Measurements from ENCODE around the gene KRT24.
A peak's percentile ranks its signal among the peaks of the same experiment; 100 is the strongest.
"Not testable (repeated sequence)": the region's sequence is repeated elsewhere in the genome, so short reads cannot be mapped to it uniquely, and the experiment has no call there.

KRT24 gene

DNA sequence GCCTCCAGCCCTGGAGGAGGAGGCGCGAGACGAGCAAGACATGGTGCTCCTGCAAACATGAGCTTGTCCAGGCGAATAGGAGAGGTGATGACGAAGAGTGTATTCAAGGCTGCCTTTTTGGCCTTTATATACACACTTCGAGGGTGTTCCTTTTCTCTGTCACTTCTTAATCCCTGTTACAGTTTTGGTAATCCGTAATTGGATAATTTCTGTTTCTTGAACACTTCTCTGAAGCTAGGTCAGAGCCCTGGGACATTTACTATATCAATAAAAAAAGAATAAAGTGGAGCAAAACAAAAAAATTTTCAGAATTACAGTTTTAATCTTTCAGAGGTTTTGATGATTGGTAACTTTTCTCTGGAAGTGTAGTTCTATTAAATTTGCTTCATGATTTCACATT lies at the start of gene KRT24:
KRT24 (minus strand) TSS at position 101 of the 400 bp plus-strand sequence; CDS start at position 42, 59 bp downstream.
- DNase-seq (ENCODE audit: low spot score) = no peak

- DNase-seq (ENCODE audit: low spot score) = no peak
Observed at GRCh38 chr17:40751065-40751464, 47.5 kb upstream of the KRT24 start.

DNA sequence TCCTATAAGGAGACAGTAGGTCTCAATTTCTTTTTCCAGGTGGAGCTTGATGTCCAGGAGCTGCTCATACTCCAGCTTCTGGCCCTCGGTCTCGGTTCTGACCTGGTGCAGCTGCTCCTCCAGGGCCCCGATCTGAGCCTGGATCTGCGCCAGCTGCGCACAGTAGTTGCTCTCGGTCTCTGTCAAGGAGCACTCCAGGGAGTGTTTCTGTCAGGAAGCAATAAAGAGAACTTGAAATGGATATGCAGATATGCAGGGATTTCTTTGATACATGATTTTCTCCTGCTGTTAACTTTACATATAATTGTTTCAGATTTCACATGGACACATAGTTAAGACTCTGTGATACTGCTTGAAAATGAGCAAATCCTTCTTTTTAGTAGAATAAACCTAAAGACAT lies 46.8 kb upstream of the KRT24 start:
- DNase-seq (ENCODE audit: low spot score) = no peak

DNA sequence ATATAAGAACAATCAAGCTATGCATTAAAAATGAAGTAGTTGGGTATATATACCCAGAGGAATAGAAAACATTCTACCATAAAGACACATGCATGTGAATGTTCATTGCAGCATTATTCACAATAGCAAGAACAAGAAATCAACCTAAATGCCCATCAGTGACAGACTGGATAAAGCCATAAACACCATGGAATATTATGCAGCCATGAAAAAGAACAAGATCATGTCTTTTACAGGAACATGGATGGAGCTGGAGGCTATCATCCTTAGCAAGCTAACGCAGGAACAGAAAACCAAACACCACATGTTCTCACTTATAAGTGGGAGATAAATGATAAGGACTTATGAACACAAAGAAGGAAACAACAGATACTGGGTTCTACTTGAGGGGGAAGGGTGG lies 45.1 kb upstream of the KRT24 start:
- DNase-seq (ENCODE audit: low spot score) = not testable (repeated sequence)

DNA sequence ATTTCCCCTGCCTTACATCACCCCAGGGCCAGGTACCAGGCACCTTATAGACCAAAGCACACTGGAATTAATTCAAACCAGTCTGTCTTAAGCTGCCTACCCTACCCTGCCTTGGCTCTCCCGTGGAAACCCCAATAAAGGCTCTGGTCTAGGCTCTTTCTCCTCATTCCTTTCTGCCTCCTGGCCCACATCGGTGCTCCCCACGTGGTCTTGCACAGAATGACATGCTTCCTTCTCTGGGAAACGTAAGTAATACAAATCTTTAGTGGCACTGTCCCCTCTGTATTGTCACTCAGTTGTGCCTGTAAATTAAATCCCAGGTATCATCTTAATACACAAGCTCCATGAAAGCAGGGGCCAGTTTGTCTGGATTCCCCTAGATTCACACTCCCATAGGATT lies 35.0 kb upstream of the KRT24 start:
- DNase-seq (ENCODE audit: low spot score) = no peak

GRCh38 chr17:40735016-40735415 lies 31.5 kb upstream of the KRT24 start:
- no peak for DNase-seq (ENCODE audit: low spot score)

DNA sequence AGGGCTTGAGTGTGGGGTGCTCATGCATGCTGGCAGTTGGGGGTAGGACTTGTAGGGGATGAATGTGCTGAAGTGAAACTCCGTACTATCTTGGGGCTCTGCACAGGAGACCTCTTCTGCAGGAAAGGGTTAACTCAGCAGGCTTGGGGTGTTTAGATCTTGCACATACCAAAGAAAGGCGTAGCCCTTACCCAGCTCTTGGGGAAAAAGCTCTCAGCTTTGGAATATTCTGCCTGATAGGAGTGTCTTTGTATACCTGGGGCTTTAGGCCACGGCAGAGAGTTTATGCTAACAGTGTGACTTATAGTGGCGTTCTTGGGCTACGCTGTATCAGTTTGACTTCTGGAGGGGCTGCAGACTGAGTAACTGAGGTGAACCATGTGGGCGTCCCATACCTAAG lies 30.5 kb upstream of the KRT24 start:
- DNase-seq (ENCODE audit: low spot score) = no peak

DNA sequence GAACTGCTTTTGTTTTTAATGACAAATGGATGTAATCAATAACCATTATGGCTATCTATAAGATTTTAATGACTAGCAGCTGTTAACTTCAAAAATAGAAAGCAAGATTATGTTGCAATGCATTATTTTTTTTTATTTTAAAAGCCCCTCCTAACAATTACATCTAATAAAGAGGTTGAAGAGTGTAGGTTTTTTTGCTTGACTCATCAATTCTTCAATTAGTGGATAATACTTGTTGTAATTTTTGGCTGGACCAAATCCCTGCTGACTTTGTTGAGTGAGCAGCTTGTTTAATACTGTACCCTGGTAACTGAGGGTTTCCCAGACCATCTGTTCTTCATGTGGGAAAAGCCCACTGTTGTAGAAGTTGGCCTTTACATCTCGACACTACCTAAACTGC lies 27.4 kb upstream of the KRT24 start:
- no peak for DNase-seq (ENCODE audit: low spot score)

DNA sequence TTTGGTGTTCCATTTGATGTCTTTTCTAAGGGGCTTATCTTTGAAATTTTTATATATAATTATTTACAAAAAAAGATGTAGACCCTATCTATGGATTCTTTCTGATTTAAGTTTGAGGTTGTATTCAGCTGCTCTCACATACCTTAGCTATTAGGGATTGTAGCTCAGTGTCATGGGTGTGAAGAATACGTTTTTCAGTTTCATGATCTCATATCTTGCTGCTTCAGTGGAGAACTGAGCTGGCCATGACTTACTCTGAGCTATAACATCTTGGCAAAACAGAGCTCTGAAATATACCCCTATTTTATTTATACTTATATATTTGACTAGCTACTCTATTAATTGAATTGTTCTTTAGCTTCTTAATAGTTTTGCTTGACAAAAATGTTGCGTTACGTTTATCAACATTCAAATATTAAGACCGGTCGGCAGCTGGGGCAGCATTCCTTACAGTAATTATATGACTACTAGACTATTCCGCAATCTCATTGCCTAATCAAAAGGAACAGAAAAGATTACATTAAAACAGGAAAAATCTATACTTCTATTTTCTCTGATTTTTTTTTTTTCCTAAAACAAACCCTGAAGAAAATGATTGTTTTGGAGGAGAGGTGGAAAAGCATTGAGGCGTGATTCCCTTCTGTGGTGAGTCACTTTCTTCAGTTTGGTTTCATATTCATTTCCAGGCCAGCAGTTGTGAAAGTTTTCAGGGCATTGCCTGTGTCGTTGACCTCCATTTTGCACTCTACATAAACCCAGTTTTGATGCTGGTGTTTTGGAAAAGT lies 24.1 kb upstream of the KRT24 start:
- peak; percentile 86 for DNase-seq (ENCODE audit: low spot score)

GRCh38 chr17:40726919-40727318 lies 23.4 kb upstream of the KRT24 start:
- DNase-seq (ENCODE audit: low spot score) = peak; percentile 28

GRCh38 chr17:40724656-40725055 lies 21.1 kb upstream of the KRT24 start:
- peak; percentile 65 for DNase-seq (ENCODE audit: low spot score)

DNA sequence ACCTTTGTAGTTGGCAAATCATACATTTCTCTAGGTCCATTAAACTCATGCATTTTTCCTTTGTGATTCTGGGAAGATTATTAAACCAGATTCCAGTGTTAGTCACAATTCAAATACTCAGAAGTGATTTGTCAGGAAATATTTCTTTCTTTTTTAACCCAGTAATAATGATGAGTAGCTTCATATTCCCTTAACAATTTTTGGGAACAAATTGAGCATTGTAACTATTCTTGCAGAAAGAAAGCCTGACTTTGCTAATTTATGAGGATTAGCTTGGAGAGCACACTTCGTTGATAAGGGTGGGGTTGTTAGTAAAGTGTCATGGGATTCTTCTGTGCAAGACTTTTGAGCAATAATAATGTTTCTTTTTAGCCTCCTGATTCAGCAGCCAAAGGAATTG lies 18.7 kb upstream of the KRT24 start:
- peak; percentile 82 for DNase-seq (ENCODE audit: low spot score)

DNA sequence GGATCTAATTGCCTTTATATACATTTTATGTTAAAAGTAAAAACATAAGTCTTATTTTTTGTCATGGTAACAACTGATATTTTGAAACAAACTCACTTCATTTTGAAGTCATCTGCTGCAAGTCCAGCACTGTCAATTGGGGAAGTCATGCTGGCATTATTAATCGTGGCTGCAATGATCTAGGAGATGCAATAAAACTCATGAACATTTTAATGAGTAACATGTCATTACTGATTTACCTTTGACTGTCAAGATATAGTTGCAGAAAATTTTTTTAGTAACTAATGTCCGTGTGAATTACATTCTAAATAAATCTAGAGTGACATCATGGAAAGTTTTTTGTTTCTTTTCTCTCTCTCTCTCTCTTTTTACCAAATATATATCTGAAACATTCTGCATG lies 17.3 kb upstream of the KRT24 start:
- DNase-seq (ENCODE audit: low spot score) = peak; percentile 82

GRCh38 chr17:40718930-40719329 lies 15.4 kb upstream of the KRT24 start:
- DNase-seq (ENCODE audit: low spot score) = no peak

- no peak for DNase-seq (ENCODE audit: low spot score)
Observed at GRCh38 chr17:40717776-40718175, 14.2 kb upstream of the KRT24 start.

GRCh38 chr17:40714473-40714872 lies 10.9 kb upstream of the KRT24 start:
- DNase-seq (ENCODE audit: low spot score) = no peak

DNA sequence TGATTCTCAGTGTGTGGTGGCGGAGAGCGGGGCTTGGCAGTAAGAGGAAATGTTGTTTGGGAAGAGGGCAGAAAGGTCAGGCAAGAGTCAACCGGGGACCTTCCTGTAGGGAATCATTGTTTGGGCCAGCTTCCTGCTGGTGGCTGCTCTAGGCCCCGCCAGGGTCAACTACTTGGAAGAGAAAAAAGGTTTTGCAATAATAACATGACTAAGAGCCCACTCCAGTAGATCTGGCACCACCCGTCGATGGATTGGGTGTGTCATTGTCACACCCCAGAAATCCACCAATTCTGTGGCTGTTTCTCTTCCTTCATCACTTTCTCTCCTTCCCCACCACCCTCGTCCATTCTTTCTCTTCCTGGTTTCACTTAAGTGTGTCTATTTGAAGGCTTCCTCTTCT lies 4.2 kb upstream of the KRT24 start:
- DNase-seq (ENCODE audit: low spot score) = peak; percentile 44

- DNase-seq (ENCODE audit: low spot score) = no peak
Observed at GRCh38 chr17:40705584-40705983, 2.0 kb upstream of the KRT24 start.

DNA sequence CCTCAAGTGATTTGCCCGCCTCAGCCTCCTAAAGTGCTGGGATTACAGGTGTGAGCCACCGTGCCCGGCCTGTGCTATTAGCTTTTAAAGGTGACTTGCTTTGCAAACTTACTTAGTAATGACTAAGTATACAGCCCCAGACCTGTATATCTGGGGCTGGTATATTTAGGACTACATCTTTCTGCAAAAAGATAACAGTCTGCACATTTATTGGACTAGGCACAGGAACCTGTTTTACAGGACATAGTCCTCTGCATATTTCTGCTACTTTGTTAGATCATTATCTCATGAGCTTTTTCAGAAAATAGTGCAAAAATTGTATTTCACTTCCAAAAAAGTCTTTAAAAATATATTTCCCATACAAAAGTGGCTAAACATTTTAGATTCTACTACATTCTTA lies 1.3 kb downstream of the KRT24 start:
- DNase-seq (ENCODE audit: low spot score) = no peak

GRCh38 chr17:40699853-40700252 lies 3.7 kb downstream of the KRT24 start:
- DNase-seq (ENCODE audit: low spot score) = no peak

GRCh38 chr17:40699371-40699770 lies 4.2 kb downstream of the KRT24 start:
- no peak for DNase-seq (ENCODE audit: low spot score)

DNA sequence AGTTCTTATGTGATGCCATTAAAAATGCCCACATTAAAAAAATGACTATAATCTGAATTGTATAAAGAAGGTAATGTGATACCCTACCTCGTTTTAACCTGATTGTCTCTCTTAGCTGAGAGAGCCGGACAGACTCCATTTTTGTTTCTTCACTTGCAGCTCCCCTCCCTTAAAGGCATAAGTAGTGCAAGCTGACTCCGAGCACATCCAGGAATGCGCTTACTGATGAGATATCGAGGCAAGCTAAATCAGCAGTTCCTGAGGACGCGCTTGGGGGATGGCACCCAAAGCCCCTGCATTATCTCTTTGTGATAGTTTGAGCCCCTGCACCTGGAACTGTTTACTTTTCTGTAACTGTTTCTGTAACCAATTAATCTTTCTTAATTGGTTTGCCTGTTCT lies 6.3 kb downstream of the KRT24 start:
- peak; percentile 2 for DNase-seq (ENCODE audit: low spot score)

GRCh38 chr17:40696651-40697072 lies 6.9 kb downstream of the KRT24 start:
- no peak for DNase-seq (ENCODE audit: low spot score)

- peak; percentile 23 for DNase-seq (ENCODE audit: low spot score)
Observed at GRCh38 chr17:40695874-40696472, 7.6 kb downstream of the KRT24 start.

Measured in kidney tubule cell (primary cell).